ENCODE measurements around the gene PTPRG.

Gene PTPRG

GRCh38 chr3:61602466-61602865 is 41.1 kb downstream of the PTPRG start:
- Histone ChIP-seq H3K4me1 (peaks cover 24% of the 10 kb centered on the region), H3K4me3 (ENCODE audit: low read depth, low read length) (no peak overlapping the region), H3K27me3 (ENCODE audit: control insufficient read depth, insufficient read depth, low read length) (no peaks in the 10 kb centered on the region), H3K79me2 (peaks cover 92% of the 10 kb centered on the region), H3K4me2 (ENCODE audit: low read length) (no peak overlapping the region), H3K9me3 (ENCODE audit: control insufficient read depth, low read length) (no peaks in the 10 kb centered on the region), H2AFZ (no peak overlapping the region), H3K27ac (no peak overlapping the region), H3K36me3 (ENCODE audit: control insufficient read depth, insufficient read depth, low read length) (no peaks in the 10 kb centered on the region), H3K9ac (no peak overlapping the region)
- TF ChIP-seq CTCF (IDR thresholded peaks at IDR 0.05) = no peak

GRCh38 chr3:61605589-61606175 is 44.3 kb downstream of the PTPRG start:
- H3K4me2 ChIP-seq (ENCODE audit: low read length) = no peak overlapping the region
- no peaks in the 10 kb centered on the region for H3K36me3 ChIP-seq (ENCODE audit: control insufficient read depth, insufficient read depth, low read length)
- peaks cover 84% of the 10 kb centered on the region for H3K79me2 ChIP-seq
- H3K27me3 ChIP-seq (ENCODE audit: control insufficient read depth, insufficient read depth, low read length) = no peaks in the 10 kb centered on the region
- H3K9ac ChIP-seq = no peak overlapping the region
- H3K4me3 ChIP-seq (ENCODE audit: low read depth, low read length) = no peak overlapping the region
- H3K9me3 ChIP-seq (ENCODE audit: control insufficient read depth, low read length) = no peaks in the 10 kb centered on the region
- no peak for TF ChIP-seq CTCF (IDR thresholded peaks at IDR 0.05)
- no peak overlapping the region for H3K27ac ChIP-seq
- no peak overlapping the region for H2AFZ ChIP-seq
- H3K4me1 ChIP-seq = peaks cover 19% of the 10 kb centered on the region

GRCh38 chr3:61606196-61606595 is 44.8 kb downstream of the PTPRG start:
- peaks cover 81% of the 10 kb centered on the region for H3K79me2 ChIP-seq
- peaks cover 16% of the 10 kb centered on the region for H3K4me1 ChIP-seq

GRCh38 chr3:61608072-61608471 is 46.7 kb downstream of the PTPRG start:
- Histone ChIP-seq H3K79me2 (peaks cover 67% of the 10 kb centered on the region), H2AFZ (no peak overlapping the region), H3K36me3 (ENCODE audit: control insufficient read depth, insufficient read depth, low read length) (no peaks in the 10 kb centered on the region), H3K9me3 (ENCODE audit: control insufficient read depth, low read length) (no peaks in the 10 kb centered on the region), H3K4me3 (ENCODE audit: low read depth, low read length) (no peak overlapping the region), H3K27ac (no peak overlapping the region), H3K4me1 (peaks cover 16% of the 10 kb centered on the region), H3K9ac (no peak overlapping the region), H3K4me2 (ENCODE audit: low read length) (no peak overlapping the region), H3K27me3 (ENCODE audit: control insufficient read depth, insufficient read depth, low read length) (no peaks in the 10 kb centered on the region)
- TF ChIP-seq CTCF (IDR thresholded peaks at IDR 0.05) = no peak

More at GRCh38 chr3:61606196-61606595, 44.8 kb downstream of the PTPRG start:
- H3K9me3 ChIP-seq (ENCODE audit: control insufficient read depth, low read length) = no peaks in the 10 kb centered on the region
- no peak overlapping the region for H3K4me2 ChIP-seq (ENCODE audit: low read length)
- H3K27ac ChIP-seq = no peak overlapping the region
- H3K27me3 ChIP-seq (ENCODE audit: control insufficient read depth, insufficient read depth, low read length) = no peaks in the 10 kb centered on the region
- no peak for TF ChIP-seq CTCF (IDR thresholded peaks at IDR 0.05)
- no peak overlapping the region for H3K4me3 ChIP-seq (ENCODE audit: low read depth, low read length)
- no peak overlapping the region for H2AFZ ChIP-seq
- H3K36me3 ChIP-seq (ENCODE audit: control insufficient read depth, insufficient read depth, low read length) = no peaks in the 10 kb centered on the region
- no peak overlapping the region for H3K9ac ChIP-seq

GRCh38 chr3:61608711-61609110 is 47.3 kb downstream of the PTPRG start:
- Histone ChIP-seq H3K4me3 (ENCODE audit: low read depth, low read length) (no peak overlapping the region), H3K9me3 (ENCODE audit: control insufficient read depth, low read length) (no peaks in the 10 kb centered on the region), H3K4me1 (peaks cover 21% of the 10 kb centered on the region), H3K4me2 (ENCODE audit: low read length) (no peak overlapping the region), H3K36me3 (ENCODE audit: control insufficient read depth, insufficient read depth, low read length) (no peaks in the 10 kb centered on the region), H3K27ac (no peak overlapping the region), H2AFZ (no peak overlapping the region), H3K27me3 (ENCODE audit: control insufficient read depth, insufficient read depth, low read length) (no peaks in the 10 kb centered on the region), H3K9ac (no peak overlapping the region), H3K79me2 (peaks cover 61% of the 10 kb centered on the region)
- TF ChIP-seq CTCF (IDR thresholded peaks at IDR 0.05) = no peak

All from parathyroid adenoma (tissue), 2 donors.